Neutrophil (primary cell): ENCODE measurements around the gene GSTM5.
"Not testable (repeated sequence)": the region's sequence is repeated elsewhere in the genome, so short reads cannot be mapped to it uniquely, and the experiment has no call there.

Experiments
- H3K27ac ChIP-seq: fragments of 200-600 bp; sonication (generic); 2 replicates; pipeline ENCODE4 v1.5.1; 2016; ENCODE audit warnings: mild to moderate bottlenecking, moderate library complexity
- H3K27me3 ChIP-seq: fragments of 200-600 bp; sonication (generic); 2 replicates; pipeline ENCODE4 v1.6.0; 2016; ENCODE audit warnings: mild to moderate bottlenecking
- H3K36me3 ChIP-seq: fragments of 200-600 bp; sonication (generic); 2 replicates; pipeline ENCODE4 v1.5.1; 2017
- H3K4me1 ChIP-seq, 2 experiments: fragments of 200-600 bp in 1 of 2; sonication (generic) in 1 of 2; 1 replicate in 1 of 2; 2 replicates in 1 of 2; pipeline versions ENCODE4 v1.5.1 to v1.6.1; 2013 to 2016; ENCODE audit warnings: low read depth in 1 of 2, low read length in 1 of 2, mild to moderate bottlenecking in 1 of 2, moderate library complexity in 1 of 2; ENCODE audit not compliant: control insufficient read depth in 1 of 2, insufficient read depth in 1 of 2
- H3K4me3 ChIP-seq, 2 experiments: fragments of 200-600 bp in 1 of 2; sonication (generic) in 1 of 2; 1 replicate in 1 of 2; 2 replicates in 1 of 2; pipeline ENCODE4 v1.5.1; 2013 to 2016; ENCODE audit warnings: low read depth in 1 of 2, low read length in 1 of 2, mild to moderate bottlenecking in 1 of 2, moderate library complexity in 1 of 2
- H3K9me3 ChIP-seq: fragments of 200-600 bp; sonication (generic); 2 replicates; pipeline ENCODE4 v1.5.1; 2016
- TF ChIP-seq, protein P1 (sequence below): fragments of 200-600 bp; sonication (generic); IDR thresholded peaks from 2 replicates; pipeline ENCODE4 v1.5.1; 2016; ENCODE audit warnings: antibody characterized with exemption

The GSTM5 gene

GRCh38 chr1:109749221-109749620 is 37.2 kb downstream of the GSTM5 start:
- no peaks in the 10 kb centered on the region for H3K36me3 ChIP-seq
- no peak overlapping the region for H3K4me3 ChIP-seq
- no peaks in the 10 kb centered on the region for H3K4me1 ChIP-seq
- TF ChIP-seq, protein P1, sequence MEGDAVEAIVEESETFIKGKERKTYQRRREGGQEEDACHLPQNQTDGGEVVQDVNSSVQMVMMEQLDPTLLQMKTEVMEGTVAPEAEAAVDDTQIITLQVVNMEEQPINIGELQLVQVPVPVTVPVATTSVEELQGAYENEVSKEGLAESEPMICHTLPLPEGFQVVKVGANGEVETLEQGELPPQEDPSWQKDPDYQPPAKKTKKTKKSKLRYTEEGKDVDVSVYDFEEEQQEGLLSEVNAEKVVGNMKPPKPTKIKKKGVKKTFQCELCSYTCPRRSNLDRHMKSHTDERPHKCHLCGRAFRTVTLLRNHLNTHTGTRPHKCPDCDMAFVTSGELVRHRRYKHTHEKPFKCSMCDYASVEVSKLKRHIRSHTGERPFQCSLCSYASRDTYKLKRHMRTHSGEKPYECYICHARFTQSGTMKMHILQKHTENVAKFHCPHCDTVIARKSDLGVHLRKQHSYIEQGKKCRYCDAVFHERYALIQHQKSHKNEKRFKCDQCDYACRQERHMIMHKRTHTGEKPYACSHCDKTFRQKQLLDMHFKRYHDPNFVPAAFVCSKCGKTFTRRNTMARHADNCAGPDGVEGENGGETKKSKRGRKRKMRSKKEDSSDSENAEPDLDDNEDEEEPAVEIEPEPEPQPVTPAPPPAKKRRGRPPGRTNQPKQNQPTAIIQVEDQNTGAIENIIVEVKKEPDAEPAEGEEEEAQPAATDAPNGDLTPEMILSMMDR: no peak
- H3K9me3 ChIP-seq: no peaks in the 10 kb centered on the region
- H3K27me3 ChIP-seq: no peaks in the 10 kb centered on the region
- H3K27ac ChIP-seq: no peak overlapping the region

- Histone ChIP-seq H3K9me3 (no peaks in the 10 kb centered on the region), H3K27ac (no peak overlapping the region), H3K4me1 (no peaks in the 10 kb centered on the region), H3K36me3 (no peaks in the 10 kb centered on the region), H3K4me3 (no peak overlapping the region), H3K27me3 (no peaks in the 10 kb centered on the region)
- TF ChIP-seq, protein P1: no peak
Observed at GRCh38 chr1:109750241-109750882, 38.3 kb downstream of the GSTM5 start.

- H3K4me3 ChIP-seq: no peak overlapping the region
- H3K27ac ChIP-seq: no peak overlapping the region
- H3K4me1 ChIP-seq: no peaks in the 10 kb centered on the region
- no peaks in the 10 kb centered on the region for H3K9me3 ChIP-seq
- no peaks in the 10 kb centered on the region for H3K27me3 ChIP-seq
- no peaks in the 10 kb centered on the region for H3K36me3 ChIP-seq
- TF ChIP-seq, protein P1: no peak
Observed at GRCh38 chr1:109750920-109751319, 38.9 kb downstream of the GSTM5 start.

GRCh38 chr1:109751531-109752260 is 39.6 kb downstream of the GSTM5 start:
- H3K4me1 ChIP-seq: no peaks in the 10 kb centered on the region
- no peaks in the 10 kb centered on the region for H3K9me3 ChIP-seq
- H3K36me3 ChIP-seq: no peaks in the 10 kb centered on the region
- H3K27ac ChIP-seq: no peak overlapping the region
- TF ChIP-seq, protein P1: no peak
- no peaks in the 10 kb centered on the region for H3K27me3 ChIP-seq
- H3K4me3 ChIP-seq: no peak overlapping the region

GRCh38 chr1:109754738-109755137 is 42.7 kb downstream of the GSTM5 start:
- Histone ChIP-seq H3K9me3 (no peaks in the 10 kb centered on the region), H3K27ac (no peak overlapping the region), H3K4me3 (no peak overlapping the region), H3K36me3 (no peaks in the 10 kb centered on the region), H3K27me3 (no peaks in the 10 kb centered on the region), H3K4me1 (no peaks in the 10 kb centered on the region)
- TF ChIP-seq, protein P1: no peak

DNA sequence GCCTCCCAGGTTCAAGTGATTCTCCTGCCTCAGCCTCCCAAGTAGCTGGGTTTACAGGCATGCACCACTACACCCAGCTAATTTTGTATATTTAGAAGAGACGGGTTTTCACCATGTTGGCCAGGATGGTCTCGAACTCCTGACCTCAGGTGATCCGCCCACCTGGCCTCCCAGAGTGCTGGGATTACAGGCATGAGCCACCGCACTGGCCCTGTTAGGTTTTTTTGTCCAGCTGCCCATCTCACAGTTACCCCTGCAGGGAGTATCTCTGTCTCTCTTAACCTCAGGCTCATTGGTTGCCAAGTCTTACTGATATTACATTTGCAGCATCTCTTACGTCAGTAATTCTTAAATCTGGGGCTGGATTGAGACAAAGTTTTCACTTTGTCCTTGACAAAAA is 44.3 kb downstream of the GSTM5 start:
- H3K9me3 ChIP-seq, H3K27ac ChIP-seq, H3K4me3 ChIP-seq, H3K36me3 ChIP-seq, H3K27me3 ChIP-seq, H3K4me1 ChIP-seq: not testable (repeated sequence)
